ENCODE results near the gene KIAA1755. TPM values are rescaled to one million over a fixed set of nuclear protein-coding genes. Genes with fewer than 3 reads are reported as not detected.
A peak's percentile ranks its signal among the peaks of the same experiment; 100 is the strongest.

KIAA1755 gene
- total and polyA plus RNA-seq, 9 of the 15 experiments (the other 6 are each of a cell fraction or from before 2014, with no cell fraction given), result not detected

DNA sequence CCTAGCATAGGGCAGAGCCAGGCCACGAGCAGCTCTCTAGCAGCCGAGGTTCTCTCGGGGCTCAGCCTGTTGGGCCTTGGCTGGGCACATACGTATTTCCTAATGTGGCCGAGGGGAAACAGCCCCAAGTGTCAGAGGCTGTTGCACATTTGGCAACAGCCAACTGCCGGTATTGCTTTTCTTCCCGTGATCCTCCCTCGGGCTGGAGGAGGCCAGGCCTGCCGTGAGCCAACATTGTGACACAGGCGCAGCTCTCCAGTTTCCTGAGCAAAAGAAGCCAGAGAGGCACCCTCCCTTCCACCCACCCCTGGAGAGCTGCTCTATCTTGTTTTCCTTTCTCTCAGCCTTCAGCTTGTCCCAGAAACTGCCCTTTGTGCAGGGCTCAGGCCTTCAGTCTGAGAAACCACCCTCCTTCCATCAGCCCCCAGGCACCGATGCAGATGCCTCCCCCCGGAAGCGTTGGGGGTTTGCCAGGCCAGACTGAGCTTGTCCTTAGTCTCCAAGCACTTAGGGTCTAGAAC is 38.3 kb upstream of the KIAA1755 start:
- no peak overlapping the region for H3K4me2 ChIP-seq (ENCODE audit: insufficient read depth, low read length)
- no peaks in the 10 kb centered on the region for H3K9me1 ChIP-seq (ENCODE audit: control insufficient read depth, insufficient read depth, low read length)
- FAIRE-seq (no peak), ATAC-seq (peak; percentile 19; the same call in 2 of the 3 replicates), DNase-seq (ENCODE audit: extremely low read depth in 1 of 4, low spot score in 3 of 4) (no peak)
- in situ Hi-C loops (cut with MboI) (no loop called here), intact Hi-C loops (cut with micrococcal nuclease) (no loop called here)
- H3K79me2 ChIP-seq (ENCODE audit: control insufficient read depth, insufficient read depth, low read length), result no peaks in the 10 kb centered on the region
- H3K36me3 ChIP-seq (ENCODE audit: control insufficient read depth, insufficient read depth, low read length), result no peaks in the 10 kb centered on the region
- peaks cover 0 to 1% of the 10 kb centered on the region in 2 experiments; a peak in 1 of 5 replicates for H3K4me1 ChIP-seq (replicated peaks in 1 of 2; ENCODE audit: control insufficient read depth in 2 of 2, insufficient read depth in 2 of 2, low read length in 2 of 2)
- no TSS peak for BruUV-seq (replicated peaks)
- TF ChIP-seq, protein P1, sequence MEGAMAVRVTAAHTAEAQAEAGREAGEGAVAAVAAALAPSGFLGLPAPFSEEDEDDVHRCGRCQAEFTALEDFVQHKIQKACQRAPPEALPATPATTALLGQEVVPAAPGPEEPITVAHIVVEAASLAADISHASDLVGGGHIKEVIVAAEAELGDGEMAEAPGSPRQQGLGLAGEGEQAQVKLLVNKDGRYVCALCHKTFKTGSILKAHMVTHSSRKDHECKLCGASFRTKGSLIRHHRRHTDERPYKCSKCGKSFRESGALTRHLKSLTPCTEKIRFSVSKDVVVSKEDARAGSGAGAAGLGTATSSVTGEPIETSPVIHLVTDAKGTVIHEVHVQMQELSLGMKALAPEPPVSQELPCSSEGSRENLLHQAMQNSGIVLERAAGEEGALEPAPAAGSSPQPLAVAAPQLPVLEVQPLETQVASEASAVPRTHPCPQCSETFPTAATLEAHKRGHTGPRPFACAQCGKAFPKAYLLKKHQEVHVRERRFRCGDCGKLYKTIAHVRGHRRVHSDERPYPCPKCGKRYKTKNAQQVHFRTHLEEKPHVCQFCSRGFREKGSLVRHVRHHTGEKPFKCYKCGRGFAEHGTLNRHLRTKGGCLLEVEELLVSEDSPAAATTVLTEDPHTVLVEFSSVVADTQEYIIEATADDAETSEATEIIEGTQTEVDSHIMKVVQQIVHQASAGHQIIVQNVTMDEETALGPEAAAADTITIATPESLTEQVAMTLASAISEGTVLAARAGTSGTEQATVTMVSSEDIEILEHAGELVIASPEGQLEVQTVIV (CRISPR knock-in tag; IDR thresholded peaks at IDR 0.05; ENCODE audit: borderline replicate concordance), result no peak
- TF ChIP-seq MIER1 (IDR thresholded peaks at IDR 0.05; ENCODE audit: low read depth) (no peak), TARDBP (IDR thresholded peaks at IDR 0.05) (no peak), TSC22D4 (tag; IDR thresholded peaks at IDR 0.05) (no peak), FOXA1 (IDR thresholded peaks at IDR 0.05; ENCODE audit: borderline replicate concordance) (no peak), ZNF12 (CRISPR knock-in tag; IDR thresholded peaks at IDR 0.05) (no peak)
- H4K20me1 ChIP-seq (replicated peaks; ENCODE audit: control insufficient read depth, insufficient read depth, low read length), result peaks cover 3% of the 10 kb centered on the region; the same call in 1 of the 2 replicates
- H3K9ac ChIP-seq (ENCODE audit: insufficient read depth in 1 of 2, low read depth in 2 of 2, low read length in 2 of 2), result no peak overlapping the region; a peak in 1 of 4 replicates
- no peaks in the 10 kb centered on the region for H3K9me3 ChIP-seq (replicated peaks; ENCODE audit: control insufficient read depth, insufficient read depth, low read depth, low read length)
- ChIA-PET POLR2A (no interaction called here), CTCF (ENCODE audit: low intra/inter-chr PET ratio) (no interaction called here)
- H2AFZ ChIP-seq (ENCODE audit: low read depth, low read length), result no peak overlapping the region
- H3K27ac ChIP-seq (ENCODE audit: extremely low read depth, low read depth, low read length), result no peak overlapping the region
- WGBS (ENCODE audit: insufficient coverage, low coverage, missing lambda C conversion rate), result 13% methylated on average over 12 of the region's 13 CpGs
- H3K4me3 ChIP-seq, result no peak overlapping the region
- H3K27me3 ChIP-seq (ENCODE audit: control insufficient read depth in 2 of 2, insufficient read depth in 2 of 2, low read length in 2 of 2), result peaks cover 22 to 53% of the 10 kb centered on the region in 2 experiments

Measured in K562 (cell line).